Lower lobe of right lung (tissue), 2 donors: ENCODE data around the gene CHDH. TPM values are rescaled to one million over a fixed set of nuclear protein-coding genes. Genes with fewer than 3 reads are reported as not detected.

Experiments used
- ATAC-seq, 2 donors: fragments of 200-7000 bp; cut with Tn5 transposase; one replicate each; pipeline ENCODE4 v1.9.1; 2020 to 2022; ENCODE audit warnings: mild to moderate bottlenecking in 2 of 2, moderate library complexity in 2 of 2
- DNase-seq: peaks from one replicate; pipeline ENCODE4 v3.0.0-alpha.2; 2020
- H3K27ac ChIP-seq: fragments of 200-600 bp; one replicate; pipeline ENCODE4 v1.8.0; 2022
- H3K27me3 ChIP-seq: fragments of 200-600 bp; one replicate; pipeline ENCODE4 v1.8.0; 2022; ENCODE audit warnings: low read depth
- H3K36me3 ChIP-seq: fragments of 200-600 bp; one replicate; pipeline ENCODE4 v1.8.0; 2022; ENCODE audit warnings: mild to moderate bottlenecking
- H3K4me1 ChIP-seq: fragments of 200-600 bp; one replicate; pipeline ENCODE4 v1.8.0; 2022
- H3K4me3 ChIP-seq: fragments of 200-600 bp; one replicate; pipeline ENCODE4 v1.8.0; 2022; ENCODE audit warnings: mild to moderate bottlenecking
- H3K9me3 ChIP-seq: fragments of 200-600 bp; one replicate; pipeline ENCODE4 v1.8.0; 2022
- intact Hi-C: fragments of 100-400 bp; cut with DNase I; formaldehyde crosslinking; loops from one replicate; pipeline ENCODE4 v1.11.0; 2022
- total RNA-seq: library from RNA; stranded (reverse); fragmentation: NEBNext Ultra II Directional; extraction: Animal tissue kit (Norgen Biotek cat#: 25700); gene quantifications from one replicate; pipeline ENCODE4 v1.2.1, GENCODE V29; 2021
- TF ChIP-seq, protein P1 (sequence below): fragments of 200-600 bp; IDR thresholded peaks from one replicate; pipeline ENCODE4 v1.8.0; 2022; ENCODE audit warnings: antibody characterized with exemption, mild to moderate bottlenecking
- donor health status: DM: no; HTN: yes; CAD: no; lungs with severe emphysema.

The CHDH gene
- total RNA-seq, 1 donor from 2014 or later, result 17.3 TPM

DNA sequence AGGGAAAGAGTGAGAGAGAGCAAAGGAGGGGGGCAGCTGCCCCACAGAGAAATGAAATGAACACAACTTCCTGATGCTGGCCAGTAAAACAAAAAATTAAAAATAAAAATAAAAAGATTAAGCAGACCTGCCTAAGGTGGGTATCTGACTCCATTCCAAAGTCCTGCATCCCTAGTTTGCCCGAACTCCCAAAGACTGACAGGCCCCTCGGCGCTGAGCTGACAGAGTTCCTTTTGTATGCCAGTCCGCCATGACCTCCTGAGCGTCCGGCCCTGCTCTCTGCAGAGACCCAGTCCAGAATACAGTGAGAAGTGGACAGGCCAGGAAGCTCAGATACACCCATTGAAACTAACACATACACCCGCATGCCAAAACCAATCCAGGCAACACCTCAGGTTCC, 54.9 kb downstream of the CHDH start:
- Histone ChIP-seq H3K36me3 (no peaks in the 10 kb centered on the region), H3K4me1 (no peaks in the 10 kb centered on the region), H3K9me3 (no peaks in the 10 kb centered on the region), H3K27me3 (no peaks in the 10 kb centered on the region), H3K27ac (no peak overlapping the region), H3K4me3 (no peak overlapping the region)
- DNase-seq (no peak), ATAC-seq (no peak)
- intact Hi-C loops, result no loop called here
- TF ChIP-seq, protein P1, sequence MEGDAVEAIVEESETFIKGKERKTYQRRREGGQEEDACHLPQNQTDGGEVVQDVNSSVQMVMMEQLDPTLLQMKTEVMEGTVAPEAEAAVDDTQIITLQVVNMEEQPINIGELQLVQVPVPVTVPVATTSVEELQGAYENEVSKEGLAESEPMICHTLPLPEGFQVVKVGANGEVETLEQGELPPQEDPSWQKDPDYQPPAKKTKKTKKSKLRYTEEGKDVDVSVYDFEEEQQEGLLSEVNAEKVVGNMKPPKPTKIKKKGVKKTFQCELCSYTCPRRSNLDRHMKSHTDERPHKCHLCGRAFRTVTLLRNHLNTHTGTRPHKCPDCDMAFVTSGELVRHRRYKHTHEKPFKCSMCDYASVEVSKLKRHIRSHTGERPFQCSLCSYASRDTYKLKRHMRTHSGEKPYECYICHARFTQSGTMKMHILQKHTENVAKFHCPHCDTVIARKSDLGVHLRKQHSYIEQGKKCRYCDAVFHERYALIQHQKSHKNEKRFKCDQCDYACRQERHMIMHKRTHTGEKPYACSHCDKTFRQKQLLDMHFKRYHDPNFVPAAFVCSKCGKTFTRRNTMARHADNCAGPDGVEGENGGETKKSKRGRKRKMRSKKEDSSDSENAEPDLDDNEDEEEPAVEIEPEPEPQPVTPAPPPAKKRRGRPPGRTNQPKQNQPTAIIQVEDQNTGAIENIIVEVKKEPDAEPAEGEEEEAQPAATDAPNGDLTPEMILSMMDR, result no peak

GRCh38 chr3:53790470-53790869, 55.7 kb downstream of the CHDH start:
- no peak for DNase-seq
- intact Hi-C loops, result no loop called here
- no peaks in the 10 kb centered on the region for H3K4me1 ChIP-seq
- no peak overlapping the region for H3K4me3 ChIP-seq
- no peaks in the 10 kb centered on the region for H3K36me3 ChIP-seq
- ATAC-seq, result no peak
- no peaks in the 10 kb centered on the region for H3K27me3 ChIP-seq
- H3K27ac ChIP-seq, result no peak overlapping the region
- TF ChIP-seq, protein P1, result no peak
- H3K9me3 ChIP-seq, result no peaks in the 10 kb centered on the region

GRCh38 chr3:53789459-53789858, 56.8 kb downstream of the CHDH start:
- Histone ChIP-seq H3K36me3 (no peaks in the 10 kb centered on the region), H3K4me1 (no peaks in the 10 kb centered on the region), H3K4me3 (no peak overlapping the region), H3K27ac (no peak overlapping the region), H3K27me3 (no peaks in the 10 kb centered on the region), H3K9me3 (no peaks in the 10 kb centered on the region)
- DNase-seq (no peak), ATAC-seq (no peak)
- TF ChIP-seq, protein P1, result no peak
- intact Hi-C loops, result no loop called here

DNA sequence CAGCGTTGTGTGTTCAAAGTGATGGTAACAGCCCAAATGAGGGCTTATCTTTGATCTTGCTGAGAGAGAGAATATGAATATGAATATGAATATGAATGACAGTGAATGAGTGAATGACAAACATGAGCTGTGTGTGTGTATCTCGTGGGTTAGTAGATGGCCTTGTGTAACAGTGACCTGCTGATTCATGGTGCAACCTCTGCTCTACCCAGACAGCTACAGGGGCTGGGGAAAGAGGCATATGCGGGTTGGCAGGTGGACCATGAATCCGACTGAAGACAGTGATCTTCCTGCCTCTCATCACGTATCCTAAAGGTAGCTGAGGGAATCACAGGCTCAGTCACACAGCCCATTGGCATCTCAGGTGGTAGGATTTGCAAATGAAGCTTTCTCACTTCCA, 58.2 kb downstream of the CHDH start:
- ATAC-seq, result no peak
- Histone ChIP-seq H3K4me1 (no peaks in the 10 kb centered on the region), H3K36me3 (no peaks in the 10 kb centered on the region), H3K27me3 (no peaks in the 10 kb centered on the region), H3K4me3 (no peak overlapping the region), H3K9me3 (no peaks in the 10 kb centered on the region), H3K27ac (no peak overlapping the region)
- intact Hi-C loops, result no loop called here
- DNase-seq, result no peak
- TF ChIP-seq, protein P1, result no peak

DNA sequence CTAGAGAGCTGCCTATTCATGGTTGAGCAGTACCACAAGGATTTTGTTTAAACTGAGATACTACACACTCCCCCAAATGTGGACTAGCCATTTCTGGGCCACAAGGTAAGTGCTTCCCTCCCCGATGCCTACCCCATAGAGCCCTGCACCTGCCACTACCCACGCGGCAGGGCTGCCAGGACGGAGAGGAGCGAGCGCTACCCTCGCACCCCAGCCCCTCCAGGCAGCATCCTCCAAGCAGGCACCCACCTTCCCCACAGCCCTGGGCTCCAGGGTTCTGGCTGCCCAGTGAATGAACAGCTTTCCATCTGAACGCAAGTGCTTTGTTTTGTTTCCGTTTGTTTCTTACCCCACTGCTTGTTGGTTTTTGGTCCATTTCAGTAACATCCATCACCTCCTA, 59.2 kb downstream of the CHDH start:
- H3K4me3 ChIP-seq, result no peak overlapping the region
- H3K27ac ChIP-seq, result no peak overlapping the region
- intact Hi-C loops, result no loop called here
- H3K9me3 ChIP-seq, result no peaks in the 10 kb centered on the region
- TF ChIP-seq, protein P1, result no peak
- ATAC-seq, result no peak
- H3K4me1 ChIP-seq, result no peaks in the 10 kb centered on the region
- H3K27me3 ChIP-seq, result no peaks in the 10 kb centered on the region
- peaks cover 4% of the 10 kb centered on the region for H3K36me3 ChIP-seq
- DNase-seq, result no peak

DNA sequence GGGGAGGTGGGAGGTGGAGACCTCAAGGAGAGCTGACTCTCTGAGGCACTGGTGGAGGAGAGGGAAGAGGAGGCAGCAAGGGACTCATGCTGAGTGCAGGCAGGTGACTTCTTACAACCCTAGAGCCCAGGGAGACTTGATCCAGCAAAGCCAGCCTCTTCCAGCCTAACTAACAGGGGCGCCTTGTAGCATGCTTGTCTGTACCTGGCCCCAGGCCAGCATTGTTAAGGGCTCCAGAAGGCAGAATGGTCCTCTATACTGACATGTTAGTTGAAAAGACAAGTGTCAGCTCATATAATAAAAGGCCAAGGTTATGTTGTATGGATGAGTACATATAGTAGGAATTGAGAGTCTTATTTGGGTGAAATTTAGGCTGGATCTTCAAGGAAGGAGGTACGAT, 65.4 kb downstream of the CHDH start:
- intact Hi-C loops, result no loop called here
- peaks cover 13% of the 10 kb centered on the region for H3K4me1 ChIP-seq
- no peaks in the 10 kb centered on the region for H3K9me3 ChIP-seq
- no peaks in the 10 kb centered on the region for H3K27me3 ChIP-seq
- H3K27ac ChIP-seq, result no peak overlapping the region
- TF ChIP-seq, protein P1, result no peak
- peaks cover 4% of the 10 kb centered on the region for H3K36me3 ChIP-seq
- ATAC-seq (no peak), DNase-seq (no peak)
- H3K4me3 ChIP-seq, result no peak overlapping the region
